Measurements from ENCODE around the gene ALK.

Gene ALK

GRCh38 chr2:29444150-29444549 lies 477.2 kb downstream of the ALK start:
- TF ChIP-seq ZNF274 (IDR thresholded peaks at IDR 0.05; ENCODE audit: low read depth, low read length) (no peak), SUZ12 (IDR thresholded peaks at IDR 0.05; ENCODE audit: extremely low read depth, insufficient read depth, insufficient read length) (no peak), YY1 (IDR thresholded peaks at IDR 0.05; ENCODE audit: insufficient read depth, insufficient read length) (no peak)
- Histone ChIP-seq H3K4me3 (ENCODE audit: insufficient read length, low read depth) (no peak overlapping the region), H3K9ac (ENCODE audit: insufficient read length, low read depth) (no peak overlapping the region), H3K4me1 (ENCODE audit: insufficient read depth, insufficient read length) (no peaks in the 10 kb centered on the region), H3K27me3 (ENCODE audit: insufficient read depth, insufficient read length) (no peaks in the 10 kb centered on the region), H3K9me3 (ENCODE audit: insufficient read depth, low read length) (no peaks in the 10 kb centered on the region), H3K36me3 (ENCODE audit: insufficient read depth, insufficient read length, low read length) (no peaks in the 10 kb centered on the region)
- DNase-seq (ENCODE audit: low read depth, low spot score), result no peak

DNA sequence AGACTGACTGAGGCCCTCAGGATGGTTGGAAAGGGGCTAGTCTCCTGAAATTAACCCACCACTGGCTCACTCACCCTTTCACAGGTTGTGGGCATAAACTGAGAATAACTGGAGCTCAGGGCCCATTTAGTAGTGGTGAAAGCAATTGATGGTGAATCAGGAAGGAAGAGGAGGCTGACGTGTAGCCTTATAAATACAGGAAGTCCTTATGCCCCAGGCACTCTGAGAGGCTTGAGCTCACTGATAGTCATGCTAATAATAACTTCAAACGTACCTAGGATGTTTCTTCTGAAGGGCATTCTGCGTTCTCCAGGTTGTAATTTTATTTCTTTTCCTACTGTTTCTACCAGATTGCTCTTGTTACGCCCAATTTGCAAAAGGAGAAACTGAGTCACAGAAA lies 477.8 kb downstream of the ALK start:
- TF ChIP-seq SUZ12 (IDR thresholded peaks at IDR 0.05; ENCODE audit: extremely low read depth, insufficient read depth, insufficient read length), result no peak
- no peak for TF ChIP-seq ZNF274 (IDR thresholded peaks at IDR 0.05; ENCODE audit: low read depth, low read length)
- TF ChIP-seq YY1 (IDR thresholded peaks at IDR 0.05; ENCODE audit: insufficient read depth, insufficient read length), result no peak
- H3K4me1 ChIP-seq (ENCODE audit: insufficient read depth, insufficient read length), result no peaks in the 10 kb centered on the region
- H3K9ac ChIP-seq (ENCODE audit: insufficient read length, low read depth), result no peak overlapping the region
- H3K36me3 ChIP-seq (ENCODE audit: insufficient read depth, insufficient read length, low read length), result no peaks in the 10 kb centered on the region
- H3K9me3 ChIP-seq (ENCODE audit: insufficient read depth, low read length), result no peaks in the 10 kb centered on the region
- H3K4me3 ChIP-seq (ENCODE audit: insufficient read length, low read depth), result no peak overlapping the region
- H3K27me3 ChIP-seq (ENCODE audit: insufficient read depth, insufficient read length), result no peaks in the 10 kb centered on the region
- no peak for DNase-seq (ENCODE audit: low read depth, low spot score)

DNA sequence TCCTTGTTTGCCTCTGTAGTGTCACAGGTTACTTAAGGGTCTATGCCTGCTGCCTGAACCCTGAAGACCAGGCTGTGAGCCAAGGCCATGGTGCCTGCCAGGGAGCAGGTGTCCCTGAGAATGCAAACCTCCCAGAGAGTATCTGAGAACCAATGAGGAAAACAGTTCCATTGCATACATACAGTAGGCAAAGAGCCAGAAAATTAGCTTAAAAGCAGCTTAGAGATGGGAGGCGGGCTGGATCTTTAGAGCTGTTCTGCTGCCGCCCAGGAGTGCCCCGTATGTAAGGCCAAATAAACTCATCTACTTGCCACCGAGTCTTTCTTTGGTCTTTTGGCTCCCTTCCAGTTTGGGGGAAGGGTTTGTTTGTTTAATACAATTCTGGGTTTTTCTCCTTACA lies 478.2 kb downstream of the ALK start:
- DNase-seq (ENCODE audit: low read depth, low spot score), result no peak
- Histone ChIP-seq H3K9me3 (ENCODE audit: insufficient read depth, low read length) (no peaks in the 10 kb centered on the region), H3K36me3 (ENCODE audit: insufficient read depth, insufficient read length, low read length) (no peaks in the 10 kb centered on the region), H3K4me1 (ENCODE audit: insufficient read depth, insufficient read length) (no peaks in the 10 kb centered on the region), H3K4me3 (ENCODE audit: insufficient read length, low read depth) (no peak overlapping the region), H3K27me3 (ENCODE audit: insufficient read depth, insufficient read length) (no peaks in the 10 kb centered on the region), H3K9ac (ENCODE audit: insufficient read length, low read depth) (no peak overlapping the region)
- no peak for TF ChIP-seq YY1 (IDR thresholded peaks at IDR 0.05; ENCODE audit: insufficient read depth, insufficient read length)
- TF ChIP-seq SUZ12 (IDR thresholded peaks at IDR 0.05; ENCODE audit: extremely low read depth, insufficient read depth, insufficient read length), result no peak
- TF ChIP-seq ZNF274 (IDR thresholded peaks at IDR 0.05; ENCODE audit: low read depth, low read length), result no peak

GRCh38 chr2:29440921-29441623 lies 480.3 kb downstream of the ALK start:
- no peak overlapping the region for H3K9ac ChIP-seq (ENCODE audit: insufficient read length, low read depth)
- no peaks in the 10 kb centered on the region for H3K9me3 ChIP-seq (ENCODE audit: insufficient read depth, low read length)
- H3K4me3 ChIP-seq (ENCODE audit: insufficient read length, low read depth), result no peak overlapping the region
- H3K36me3 ChIP-seq (ENCODE audit: insufficient read depth, insufficient read length, low read length), result no peaks in the 10 kb centered on the region
- no peaks in the 10 kb centered on the region for H3K4me1 ChIP-seq (ENCODE audit: insufficient read depth, insufficient read length)
- H3K27me3 ChIP-seq (ENCODE audit: insufficient read depth, insufficient read length), result no peaks in the 10 kb centered on the region
- DNase-seq (ENCODE audit: low read depth, low spot score), result no peak
- TF ChIP-seq SUZ12 (IDR thresholded peaks at IDR 0.05; ENCODE audit: extremely low read depth, insufficient read depth, insufficient read length) (no peak), YY1 (IDR thresholded peaks at IDR 0.05; ENCODE audit: insufficient read depth, insufficient read length) (no peak), ZNF274 (IDR thresholded peaks at IDR 0.05; ENCODE audit: low read depth, low read length) (no peak)

DNA sequence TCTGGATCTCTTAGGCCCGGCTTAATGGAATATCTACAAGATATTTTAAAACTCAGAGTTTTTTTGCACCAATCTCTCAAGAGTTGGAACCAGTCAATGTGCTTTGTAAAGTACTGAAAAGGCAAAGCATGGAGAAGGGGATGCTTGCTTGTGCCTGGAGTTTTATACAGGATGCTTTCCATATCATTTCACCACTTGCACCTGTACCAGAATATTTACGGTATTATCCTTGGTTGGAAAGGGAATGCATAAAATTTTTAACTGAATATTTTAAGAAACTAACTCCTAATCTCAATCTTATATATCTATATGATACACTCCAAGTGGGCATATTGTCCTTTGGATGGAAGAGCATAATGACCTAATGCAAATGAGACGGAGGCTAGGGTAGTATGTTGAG lies 487.5 kb downstream of the ALK start:
- no peak overlapping the region for H3K4me3 ChIP-seq (ENCODE audit: insufficient read length, low read depth)
- no peak overlapping the region for H3K9ac ChIP-seq (ENCODE audit: insufficient read length, low read depth)
- H3K9me3 ChIP-seq (ENCODE audit: insufficient read depth, low read length), result no peaks in the 10 kb centered on the region
- no peaks in the 10 kb centered on the region for H3K27me3 ChIP-seq (ENCODE audit: insufficient read depth, insufficient read length)
- no peak for DNase-seq (ENCODE audit: low read depth, low spot score)
- no peaks in the 10 kb centered on the region for H3K36me3 ChIP-seq (ENCODE audit: insufficient read depth, insufficient read length, low read length)
- no peak for TF ChIP-seq ZNF274 (IDR thresholded peaks at IDR 0.05; ENCODE audit: low read depth, low read length)
- TF ChIP-seq YY1 (IDR thresholded peaks at IDR 0.05; ENCODE audit: insufficient read depth, insufficient read length), result no peak
- TF ChIP-seq SUZ12 (IDR thresholded peaks at IDR 0.05; ENCODE audit: extremely low read depth, insufficient read depth, insufficient read length), result no peak
- no peaks in the 10 kb centered on the region for H3K4me1 ChIP-seq (ENCODE audit: insufficient read depth, insufficient read length)

- Histone ChIP-seq H3K36me3 (ENCODE audit: insufficient read depth, insufficient read length, low read length) (no peaks in the 10 kb centered on the region), H3K9me3 (ENCODE audit: insufficient read depth, low read length) (no peaks in the 10 kb centered on the region), H3K4me1 (ENCODE audit: insufficient read depth, insufficient read length) (no peaks in the 10 kb centered on the region), H3K9ac (ENCODE audit: insufficient read length, low read depth) (no peak overlapping the region), H3K4me3 (ENCODE audit: insufficient read length, low read depth) (no peak overlapping the region), H3K27me3 (ENCODE audit: insufficient read depth, insufficient read length) (no peaks in the 10 kb centered on the region)
- no peak for DNase-seq (ENCODE audit: low read depth, low spot score)
- TF ChIP-seq YY1 (IDR thresholded peaks at IDR 0.05; ENCODE audit: insufficient read depth, insufficient read length) (no peak), ZNF274 (IDR thresholded peaks at IDR 0.05; ENCODE audit: low read depth, low read length) (no peak), SUZ12 (IDR thresholded peaks at IDR 0.05; ENCODE audit: extremely low read depth, insufficient read depth, insufficient read length) (no peak)
These were observed 488.3 kb downstream of the ALK start for GRCh38 chr2:29433128-29433527.

DNA sequence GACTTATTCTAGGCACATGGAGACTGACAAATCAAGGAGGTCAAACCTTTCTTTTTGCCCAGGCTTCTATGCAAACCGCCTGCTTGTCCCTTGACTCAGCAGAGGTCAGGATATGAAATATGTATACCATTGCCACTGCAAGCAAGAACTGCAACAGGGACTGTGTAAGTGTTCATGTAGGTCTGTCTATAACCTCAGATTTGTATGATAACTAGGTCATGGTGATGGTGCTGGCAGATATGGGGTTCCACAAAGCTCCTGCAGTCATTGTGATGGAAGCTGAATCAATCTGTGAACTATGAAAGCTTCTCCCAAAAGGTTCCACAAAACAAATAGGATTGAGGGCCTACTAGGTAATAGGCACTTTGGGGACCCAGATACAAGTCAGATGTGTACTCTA lies 489.9 kb downstream of the ALK start:
- no peaks in the 10 kb centered on the region for H3K9me3 ChIP-seq (ENCODE audit: insufficient read depth, low read length)
- H3K36me3 ChIP-seq (ENCODE audit: insufficient read depth, insufficient read length, low read length), result no peaks in the 10 kb centered on the region
- no peak for DNase-seq (ENCODE audit: low read depth, low spot score)
- H3K9ac ChIP-seq (ENCODE audit: insufficient read length, low read depth), result no peak overlapping the region
- no peaks in the 10 kb centered on the region for H3K4me1 ChIP-seq (ENCODE audit: insufficient read depth, insufficient read length)
- no peak overlapping the region for H3K4me3 ChIP-seq (ENCODE audit: insufficient read length, low read depth)
- H3K27me3 ChIP-seq (ENCODE audit: insufficient read depth, insufficient read length), result no peaks in the 10 kb centered on the region
- TF ChIP-seq SUZ12 (IDR thresholded peaks at IDR 0.05; ENCODE audit: extremely low read depth, insufficient read depth, insufficient read length), result no peak
- TF ChIP-seq YY1 (IDR thresholded peaks at IDR 0.05; ENCODE audit: insufficient read depth, insufficient read length), result no peak
- no peak for TF ChIP-seq ZNF274 (IDR thresholded peaks at IDR 0.05; ENCODE audit: low read depth, low read length)

Data from NT2/D1 (cell line).